GM23338 (cell line): ENCODE measurements around the gene IL17C. TPM values are rescaled to one million over a fixed set of nuclear protein-coding genes. Genes with fewer than 3 reads are reported as not detected.

Source experiments
- ATAC-seq: fragments of 200-7000 bp; cut with Tn5 transposase; 3 replicates; pipeline ENCODE4 v1.9.1; 2020
- DNase-seq: peaks from one replicate; pipeline ENCODE4 v3.0.0-alpha.2; 2015; ENCODE audit warnings: low spot score
- H2AFZ ChIP-seq: fragments of 200-600 bp; sonication (generic); 2 replicates; pipeline ENCODE4 v1.8.0; 2016; ENCODE audit warnings: antibody characterized with exemption, mild to moderate bottlenecking, moderate library complexity
- H3F3A ChIP-seq: fragments of 200-600 bp; sonication (generic); replicated peaks from 2 replicates; pipeline ENCODE4 v1.8.0; 2017; ENCODE audit warnings: antibody characterized with exemption, mixed run types, low read depth
- H3K27ac ChIP-seq: fragments of 200-600 bp; sonication (generic); 2 replicates; pipeline ENCODE4 v1.6.1; 2016; ENCODE audit warnings: low read depth
- H3K27me3 ChIP-seq: fragments of 200-600 bp; sonication (generic); 2 replicates; pipeline ENCODE4 v1.8.0; 2016; ENCODE audit warnings: mild to moderate bottlenecking, mixed run types, moderate library complexity; ENCODE audit not compliant: insufficient read depth
- H3K36me3 ChIP-seq: fragments of 200-600 bp; sonication (generic); 2 replicates; pipeline ENCODE4 v1.8.0; 2016; ENCODE audit warnings: mild to moderate bottlenecking; ENCODE audit not compliant: insufficient read depth
- H3K4me1 ChIP-seq: fragments of 200-600 bp; sonication (generic); 2 replicates; pipeline ENCODE4 v1.8.0; 2016; ENCODE audit warnings: mild to moderate bottlenecking, moderate library complexity; ENCODE audit not compliant: insufficient read depth
- H3K4me2 ChIP-seq: fragments of 200-600 bp; sonication (generic); 2 replicates; pipeline ENCODE4 v1.7.1; 2017; ENCODE audit warnings: mixed run types
- H3K4me3 ChIP-seq: fragments of 200-600 bp; sonication (generic); 2 replicates; pipeline ENCODE4 v1.6.1; 2016; ENCODE audit warnings: mixed run types
- H3K79me2 ChIP-seq: fragments of 200-600 bp; sonication (generic); replicated peaks from 2 replicates; pipeline ENCODE4 v1.8.0; 2017; ENCODE audit warnings: mild to moderate bottlenecking; ENCODE audit not compliant: insufficient read depth
- H3K9me2 ChIP-seq: fragments of 200-600 bp; sonication (generic); 2 replicates; pipeline ENCODE4 v1.8.0; 2017; ENCODE audit not compliant: insufficient read depth
- H4K20me1 ChIP-seq: fragments of 200-600 bp; sonication (generic); replicated peaks from 2 replicates; pipeline ENCODE4 v1.8.0; 2017; ENCODE audit warnings: mild to moderate bottlenecking; ENCODE audit not compliant: insufficient read depth
- H3K27ac Mint-ChIP-seq: 2 replicates; pipeline ENCODE4 v1.8.0; 2020; ENCODE audit warnings: inconsistent platforms, mild to moderate bottlenecking, moderate library complexity, mixed read lengths
- H3K27me3 Mint-ChIP-seq: 3 replicates; pipeline ENCODE4 v1.8.0; 2022; ENCODE audit warnings: low read depth, mild to moderate bottlenecking, moderate library complexity, mixed read lengths, inconsistent platforms; ENCODE audit not compliant: insufficient read depth, poor library complexity
- H3K36me3 Mint-ChIP-seq: 3 replicates; pipeline ENCODE4 v1.8.0; 2021; ENCODE audit warnings: low read depth, mild to moderate bottlenecking, inconsistent platforms, moderate library complexity, mixed read lengths
- H3K4me1 Mint-ChIP-seq: 3 replicates; pipeline ENCODE4 v1.8.0; 2020; ENCODE audit warnings: mild to moderate bottlenecking, inconsistent platforms, mixed read lengths
- H3K4me3 Mint-ChIP-seq: 3 replicates; pipeline ENCODE4 v1.8.0; 2021; ENCODE audit warnings: moderate library complexity, mild to moderate bottlenecking, inconsistent platforms, mixed read lengths
- H3K9me3 Mint-ChIP-seq: 3 replicates; pipeline ENCODE4 v1.8.0; 2020; ENCODE audit warnings: moderate library complexity, mild to moderate bottlenecking, inconsistent platforms, mixed read lengths
- CREB1 ChIP-seq: fragments of 250-450 bp; sonication (Bioruptor Pico); IDR thresholded peaks from 2 replicates; pipeline ENCODE4 v1.5.0; 2020; ENCODE audit warnings: low read depth, mild to moderate bottlenecking, moderate library complexity
- CTCF ChIP-seq, 2 experiments: fragments of 200-600 bp in 1 of 2; sonication (generic) in 1 of 2; conservative IDR thresholded peaks; 2 replicates each; pipeline versions ENCODE4 v1.5.1 to v1.6.1; 2016 to 2017; ENCODE audit warnings: antibody characterized with exemption in 2 of 2, low read depth in 2 of 2, mild to moderate bottlenecking in 2 of 2, moderate library complexity in 1 of 2
- ETS1 ChIP-seq: IDR thresholded peaks from 2 replicates; pipeline ENCODE4 v1.6.1; 2016; ENCODE audit warnings: antibody characterized with exemption
- EZH2 ChIP-seq: fragments of 200-600 bp; sonication (generic); IDR thresholded peaks from one replicate; pipeline ENCODE4 v1.8.0; 2017; ENCODE audit warnings: antibody characterized with exemption, mild to moderate bottlenecking, low read depth; ENCODE audit not compliant: unreplicated experiment
- EZH2phosphoT487 ChIP-seq: fragments of 200-600 bp; sonication (generic); IDR thresholded peaks from one replicate; pipeline ENCODE4 v1.8.1; 2018; ENCODE audit warnings: antibody characterized with exemption; ENCODE audit not compliant: unreplicated experiment
- JUNB ChIP-seq: IDR thresholded peaks from one replicate; pipeline ENCODE4 v1.6.1; 2016; ENCODE audit warnings: antibody characterized with exemption; ENCODE audit not compliant: unreplicated experiment
- NANOG ChIP-seq: IDR thresholded peaks from 2 replicates; pipeline ENCODE4 v1.6.1; 2016; ENCODE audit warnings: antibody characterized with exemption, borderline replicate concordance
- POLR2AphosphoS5 ChIP-seq: IDR thresholded peaks from 2 replicates; pipeline ENCODE4 v1.6.1; 2016; ENCODE audit warnings: antibody characterized with exemption, low read depth
- REST ChIP-seq: IDR thresholded peaks from one replicate; pipeline ENCODE4 v1.6.1; 2018; ENCODE audit warnings: antibody characterized with exemption; ENCODE audit not compliant: unreplicated experiment
- STAT1 ChIP-seq: IDR thresholded peaks from one replicate; pipeline ENCODE4 v1.6.1; 2016; ENCODE audit warnings: antibody characterized with exemption; ENCODE audit not compliant: unreplicated experiment
- ZNF114 ChIP-seq: fragments of 250-450 bp; sonication (Bioruptor Pico); IDR thresholded peaks from 2 replicates; pipeline ENCODE4 v1.5.0; 2020; ENCODE audit warnings: mild to moderate bottlenecking, moderate library complexity
- ZNF331 ChIP-seq: fragments of 250-450 bp; sonication (Bioruptor Pico); IDR thresholded peaks from 2 replicates; pipeline ENCODE4 v1.5.0; 2020; ENCODE audit warnings: low read depth, mild to moderate bottlenecking, moderate library complexity
- polyA plus RNA-seq: library from polyadenylated mRNA; unstranded; fragments of >200 nt; fragmentation: Nextera tagmentation; extraction: Ambion mirVana; gene quantifications from 2 replicates; pipeline ENCODE4 v1.2.1, GENCODE V29; 2016
- total RNA-seq: library from RNA; depleted of rRNA; stranded (reverse); fragments of >200 nt; shearing (Covaris generic); gene quantifications from 2 replicates; pipeline ENCODE4 v1.2.3, GENCODE V29; 2014

The IL17C gene
- total and polyA plus RNA-seq, 2 experiments from 2014 or later, result 2.7 to 3.9 TPM

GRCh38 chr16:88593910-88594309 lies 44.5 kb upstream of the IL17C start:
- Histone ChIP-seq H3K27ac (no peak overlapping the region), H3K4me3 (no peak overlapping the region), H3K4me2 (no peak overlapping the region), H3K4me1 (no peaks in the 10 kb centered on the region), H3F3A (peaks cover 4% of the 10 kb centered on the region; the same call in 1 of the 2 replicates), H4K20me1 (peaks cover 23% of the 10 kb centered on the region; the same call in 1 of the 2 replicates), H3K27me3 (no peaks in the 10 kb centered on the region), H3K36me3 (peaks cover 9% of the 10 kb centered on the region; the same call in 1 of the 2 replicates), H2AFZ (no peak overlapping the region), H3K9me2 (no peaks in the 10 kb centered on the region), H3K79me2 (peaks cover 45% of the 10 kb centered on the region)
- ATAC-seq (no peak), DNase-seq (no peak)
- Mint-ChIP-seq H3K9me3 (no peaks in the 10 kb centered on the region), H3K4me3 (no peak overlapping the region), H3K36me3 (peaks cover 35% of the 10 kb centered on the region), H3K4me1 (no peaks in the 10 kb centered on the region), H3K27ac (no peak overlapping the region), H3K27me3 (peaks cover 1% of the 10 kb centered on the region)
- TF ChIP-seq JUNB, result no peak

GRCh38 chr16:88595101-88595500 lies 43.3 kb upstream of the IL17C start:
- Mint-ChIP-seq H3K4me1 (peaks cover 8% of the 10 kb centered on the region), H3K36me3 (peaks cover 35% of the 10 kb centered on the region), H3K27ac (no peak overlapping the region), H3K4me3 (no peak overlapping the region), H3K9me3 (no peaks in the 10 kb centered on the region), H3K27me3 (peaks cover 2% of the 10 kb centered on the region)
- no peak overlapping the region for H3K27ac ChIP-seq
- no peaks in the 10 kb centered on the region for H3K4me1 ChIP-seq
- peaks cover 8% of the 10 kb centered on the region; the same call in 1 of the 2 replicates for H3F3A ChIP-seq
- no peak for DNase-seq
- H3K27me3 ChIP-seq, result no peaks in the 10 kb centered on the region
- no peak overlapping the region for H3K4me3 ChIP-seq
- H3K4me2 ChIP-seq, result no peak overlapping the region
- H3K79me2 ChIP-seq, result peaks cover 37% of the 10 kb centered on the region; the same call in 1 of the 2 replicates
- no peak overlapping the region for H2AFZ ChIP-seq
- H3K36me3 ChIP-seq, result peaks cover 13% of the 10 kb centered on the region
- no peaks in the 10 kb centered on the region for H3K9me2 ChIP-seq
- H4K20me1 ChIP-seq, result peaks cover 25% of the 10 kb centered on the region; the same call in 1 of the 2 replicates
- ATAC-seq, result no peak
- TF ChIP-seq ZNF331, result no peak
- TF ChIP-seq REST, result no peak
- no peak for TF ChIP-seq JUNB
- no peak for TF ChIP-seq POLR2AphosphoS5
- no peak for TF ChIP-seq CREB1 (CRISPR knock-in tag)
- no peak for TF ChIP-seq ETS1
- no peak for TF ChIP-seq CTCF (conservative IDR thresholded peaks at IDR 0.05; ENCODE audit: low read depth in 2 of 2)
- TF ChIP-seq EZH2, result no peak
- no peak for TF ChIP-seq ZNF114
- no peak for TF ChIP-seq NANOG
- no peak for TF ChIP-seq EZH2phosphoT487
- TF ChIP-seq STAT1, result no peak
